AG08395 (cell line): ENCODE measurements around the gene SERPINB13.
"Not testable (repeated sequence)": the region's sequence is repeated elsewhere in the genome, so short reads cannot be mapped to it uniquely, and the experiment has no call there.

Source experiments
- DNase-seq: peaks from one replicate; pipeline ENCODE4 v3.0.0; 2012; ENCODE audit warnings: mixed read lengths, low spot score

SERPINB13 gene

DNA sequence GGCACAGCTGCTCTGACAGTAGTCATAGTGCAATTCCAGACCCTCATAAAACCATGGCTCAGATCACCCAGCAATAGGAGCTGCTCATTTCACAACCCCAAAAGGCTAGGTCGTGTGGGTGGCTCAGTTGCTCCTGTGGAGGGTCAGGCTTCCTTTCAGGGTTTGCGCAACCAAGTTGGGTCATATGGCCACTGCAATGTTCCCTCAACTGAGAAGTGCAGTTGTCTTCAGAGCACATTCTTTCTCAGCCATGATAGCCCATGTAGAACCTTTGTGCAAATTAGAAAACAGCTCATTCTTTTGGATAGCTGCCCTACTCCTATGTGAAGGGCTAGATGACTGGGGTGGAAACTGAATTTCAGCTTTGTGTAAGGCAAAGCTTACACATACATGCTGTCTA, 3.2 kb downstream of the SERPINB13 start:
- DNase-seq: no peak

DNA sequence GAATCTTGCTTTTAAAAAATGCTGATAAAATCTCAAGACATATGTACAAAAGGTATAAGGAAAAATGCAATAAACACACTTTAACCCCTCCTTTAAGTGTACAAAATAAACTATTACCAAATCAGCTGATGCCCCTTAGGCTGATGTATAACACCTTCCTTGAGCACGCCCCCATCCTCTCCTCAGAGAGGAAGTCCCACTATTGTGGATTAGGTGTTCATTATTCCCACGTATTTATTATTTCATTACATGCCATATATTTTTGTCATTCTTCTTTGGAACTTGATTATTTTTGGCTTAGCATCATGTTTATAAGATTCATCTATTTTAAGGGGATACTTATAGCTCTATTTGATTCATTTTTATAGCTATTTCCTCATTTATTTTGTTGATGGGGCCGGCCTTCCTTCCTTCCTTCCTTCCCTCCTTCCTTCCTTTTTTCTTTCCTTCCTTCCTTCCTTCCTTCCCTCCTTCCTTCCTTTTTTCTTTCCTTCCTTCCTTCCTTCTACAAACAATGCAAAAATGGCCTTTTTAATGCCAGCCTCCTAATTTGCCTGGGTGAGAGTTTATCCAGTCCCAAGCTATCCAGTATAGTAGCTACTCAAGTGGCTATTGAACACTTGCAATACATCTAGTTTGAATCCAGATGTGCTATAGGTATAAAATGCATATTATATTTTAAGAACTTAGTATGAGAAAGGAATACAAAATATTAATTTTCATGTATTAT, 4.0 kb downstream of the SERPINB13 start:
- no peak for DNase-seq

DNA sequence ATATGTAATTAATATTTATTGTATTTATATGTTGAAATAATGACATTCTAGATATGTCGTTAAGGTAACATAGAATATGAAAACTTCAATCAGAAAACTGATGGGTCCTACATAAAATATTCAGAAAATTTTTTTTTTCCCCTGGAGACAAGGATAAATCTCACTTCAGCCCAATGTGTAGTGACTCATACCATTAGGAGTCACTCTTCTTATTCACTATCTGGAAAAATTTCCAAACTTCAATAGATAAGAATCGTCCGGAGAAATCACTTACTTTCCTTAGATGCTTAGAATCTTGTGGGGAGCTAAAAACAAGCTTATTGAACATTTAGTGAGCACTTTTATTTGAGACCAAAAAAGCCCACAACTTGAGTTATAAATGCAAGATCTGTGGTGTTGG, 4.6 kb downstream of the SERPINB13 start:
- DNase-seq: no peak

DNA sequence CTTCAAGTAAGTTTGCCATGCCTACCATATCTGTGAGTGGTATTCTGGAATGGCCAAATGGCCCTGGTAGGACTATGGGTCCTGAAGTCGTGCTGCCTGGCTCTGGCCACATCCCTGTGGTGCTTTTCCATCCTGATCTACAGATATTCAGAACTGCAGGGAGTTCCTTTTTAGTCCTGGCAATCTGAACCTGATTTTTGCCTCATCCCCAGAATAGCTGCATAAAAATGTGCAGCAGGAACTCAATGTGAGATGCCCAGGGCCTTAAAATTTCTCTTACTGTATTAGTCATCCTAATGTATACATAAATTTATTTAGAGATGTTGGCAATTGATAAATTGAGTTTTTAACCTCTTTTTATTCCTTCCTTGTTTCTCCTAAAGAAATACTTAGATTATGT, 5.3 kb downstream of the SERPINB13 start:
- DNase-seq: no peak

DNA sequence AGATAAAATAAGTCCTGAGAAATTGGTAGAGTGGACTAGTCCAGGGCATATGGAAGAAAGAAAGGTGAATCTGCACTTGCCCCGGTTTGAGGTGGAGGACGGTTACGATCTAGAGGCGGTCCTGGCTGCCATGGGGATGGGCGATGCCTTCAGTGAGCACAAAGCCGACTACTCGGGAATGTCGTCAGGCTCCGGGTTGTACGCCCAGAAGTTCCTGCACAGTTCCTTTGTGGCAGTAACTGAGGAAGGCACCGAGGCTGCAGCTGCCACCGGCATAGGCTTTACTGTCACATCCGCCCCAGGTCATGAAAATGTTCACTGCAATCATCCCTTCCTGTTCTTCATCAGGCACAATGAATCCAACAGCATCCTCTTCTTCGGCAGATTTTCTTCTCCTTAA, 9.8 kb downstream of the SERPINB13 start:
- DNase-seq: no peak

DNA sequence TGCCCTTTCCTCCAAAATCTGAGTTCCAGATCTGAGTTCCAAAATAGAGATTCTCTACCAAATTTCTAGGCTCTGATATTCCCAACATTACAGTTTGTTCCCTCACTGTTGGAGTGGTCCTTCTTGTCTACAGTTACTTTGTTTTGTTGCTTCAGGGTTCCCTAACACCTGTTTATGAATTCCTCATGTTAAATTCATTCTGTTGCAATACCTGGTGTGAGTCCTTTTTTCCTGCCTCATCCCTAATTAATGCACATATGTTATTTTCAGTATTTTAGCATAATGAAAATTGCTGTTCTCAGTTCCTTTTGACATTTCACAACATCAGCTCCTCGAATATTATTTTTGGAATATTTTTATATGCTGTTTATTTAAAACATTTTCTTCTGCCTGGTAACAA, 16.2 kb downstream of the SERPINB13 start:
- no peak for DNase-seq

DNA sequence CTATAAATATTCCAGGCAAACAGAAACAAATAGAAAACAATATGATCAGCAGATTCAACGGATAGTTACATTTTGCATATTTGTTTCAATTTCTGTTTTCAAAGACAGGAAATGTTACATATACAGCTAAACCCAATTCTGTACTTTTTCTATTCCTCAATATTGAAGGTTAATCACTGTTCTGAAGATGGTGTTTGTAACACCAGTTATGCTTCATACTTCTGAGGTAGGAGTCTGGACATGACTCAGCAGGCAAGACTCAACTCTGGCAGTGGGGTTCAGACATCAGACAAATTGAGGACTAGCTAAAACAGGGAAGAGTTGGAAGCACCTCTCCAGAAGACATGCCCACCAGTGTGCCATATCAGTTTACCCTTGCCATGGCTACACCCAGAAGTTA, 16.6 kb downstream of the SERPINB13 start:
- DNase-seq: peak; percentile 33

DNA sequence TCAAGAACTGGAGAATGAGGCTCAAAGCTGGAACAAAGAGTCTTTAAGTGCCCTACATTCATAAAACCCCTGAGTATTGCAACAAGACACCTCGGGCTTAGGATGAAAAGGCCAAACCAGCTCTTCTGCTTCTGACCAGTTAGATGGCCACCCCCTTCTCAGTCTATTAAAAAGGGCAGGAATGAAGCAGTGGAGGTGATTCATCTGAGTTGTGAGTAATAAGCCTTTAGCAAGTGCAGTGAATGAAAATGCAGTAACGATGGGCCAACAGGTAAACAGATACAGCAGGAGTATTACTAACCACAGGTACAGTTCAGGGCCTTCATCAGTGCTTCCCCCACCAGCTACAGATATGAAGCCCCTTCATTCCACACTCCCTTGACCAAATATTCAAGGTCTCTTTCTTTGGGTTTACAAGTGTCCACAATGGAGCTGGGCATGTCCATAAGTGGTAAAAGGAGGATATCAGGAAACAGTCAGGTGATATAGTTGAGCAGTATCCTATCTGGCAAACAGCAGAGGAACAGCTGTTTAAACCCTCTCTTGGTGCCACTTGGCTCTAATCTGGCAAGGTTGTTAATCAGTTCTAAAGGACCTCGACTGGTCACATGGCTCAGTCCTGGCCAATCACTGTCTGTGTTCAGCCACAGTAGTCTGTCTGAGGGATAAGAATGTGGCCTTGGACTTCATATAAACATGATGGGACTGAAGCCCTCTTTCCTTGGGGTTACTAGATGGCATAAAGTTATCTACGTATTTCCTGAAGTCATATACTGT, 17.8 kb downstream of the SERPINB13 start:
- DNase-seq: peak; percentile 15

DNA sequence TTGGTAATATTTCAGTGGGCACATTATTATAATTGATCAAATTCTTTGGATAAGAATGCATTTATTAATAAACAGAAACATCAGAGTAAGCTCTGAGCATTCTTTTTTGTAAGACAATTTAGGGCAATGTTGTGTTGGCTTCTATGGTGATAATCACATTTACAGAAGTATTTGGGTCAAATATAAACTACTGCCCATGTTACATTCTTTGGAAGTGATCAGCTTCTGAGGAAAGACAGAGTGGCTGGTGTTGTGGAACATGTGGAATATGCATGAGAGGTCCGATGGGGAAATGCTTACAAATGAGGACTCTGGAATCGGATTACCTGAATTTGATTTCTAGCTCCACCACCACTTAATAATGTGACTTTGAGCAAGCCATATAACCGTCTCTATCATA, 19.4 kb downstream of the SERPINB13 start:
- peak; percentile 29 for DNase-seq

DNA sequence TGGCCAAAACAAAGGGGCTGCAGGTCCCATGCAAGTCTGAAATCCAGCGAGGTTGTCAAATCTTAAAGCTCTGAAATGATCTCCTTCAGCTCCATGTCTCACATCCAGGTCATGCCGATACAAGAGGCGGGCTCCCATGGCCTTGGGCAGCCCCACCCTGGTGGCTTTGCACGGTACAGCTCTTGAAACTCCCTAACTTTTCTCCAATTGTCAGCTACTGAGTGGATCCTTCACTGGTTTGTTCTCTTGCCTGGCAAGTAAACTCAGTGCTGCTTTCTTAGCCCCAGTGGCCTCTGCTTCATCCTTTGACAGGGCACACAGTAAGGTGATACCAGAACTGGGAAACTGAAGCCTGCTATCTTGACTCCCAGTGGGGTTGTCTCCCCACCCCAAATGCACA, 26.3 kb downstream of the SERPINB13 start:
- no peak for DNase-seq

DNA sequence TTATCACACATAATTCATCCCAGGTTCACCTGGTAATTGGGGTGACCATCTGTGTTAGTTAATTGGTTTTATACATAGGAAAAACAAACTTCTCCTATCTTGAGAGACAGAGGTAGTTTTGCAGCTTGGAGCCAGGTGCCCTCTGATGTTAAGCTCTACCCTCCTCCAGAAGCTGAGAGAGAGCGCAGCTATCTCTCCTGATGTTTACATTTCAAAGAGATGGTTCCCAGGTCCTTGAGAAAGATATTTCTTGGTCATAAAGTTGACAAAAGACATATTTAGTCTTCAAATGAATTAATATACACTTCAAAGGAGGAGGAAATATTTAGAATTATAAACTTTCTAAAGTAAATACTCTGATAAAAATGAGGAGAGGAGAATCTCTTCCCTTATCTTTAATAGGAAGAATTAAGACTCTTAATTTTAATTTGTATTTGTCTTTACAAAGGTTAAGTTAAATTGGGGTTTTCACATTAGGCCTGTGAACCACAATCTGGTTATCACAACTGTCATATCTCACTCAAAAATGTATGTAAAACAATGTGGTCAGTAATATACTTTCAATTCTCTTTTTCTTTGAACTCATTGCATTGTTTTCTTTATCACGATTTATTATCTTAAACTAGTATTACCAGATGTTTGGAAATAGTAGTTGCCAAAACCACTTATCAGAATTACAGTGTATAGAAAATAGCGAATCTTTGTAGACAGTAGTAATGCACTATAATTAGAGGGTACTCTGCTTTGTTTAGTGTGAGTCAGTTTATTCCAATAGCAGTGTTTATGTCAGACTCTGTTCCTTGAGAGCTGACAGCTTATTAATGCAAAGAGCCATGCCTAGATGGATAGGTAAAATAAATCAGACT, 30.1 kb downstream of the SERPINB13 start:
- no peak for DNase-seq

DNA sequence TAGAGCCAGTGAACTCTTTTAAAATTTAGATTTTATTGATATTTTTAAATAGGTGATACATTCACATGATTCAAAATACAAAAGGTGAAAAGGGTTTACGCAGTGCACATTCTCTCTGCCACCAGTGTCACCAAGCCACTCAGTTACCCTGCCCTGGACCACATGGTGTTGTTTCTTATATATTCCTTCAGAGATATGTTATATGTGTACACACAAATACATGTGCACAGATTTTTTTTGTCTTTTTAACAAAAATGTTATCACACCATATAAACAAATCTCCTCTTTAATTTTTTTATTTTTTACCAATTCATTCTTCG, 30.7 kb downstream of the SERPINB13 start:
- no peak for DNase-seq

DNA sequence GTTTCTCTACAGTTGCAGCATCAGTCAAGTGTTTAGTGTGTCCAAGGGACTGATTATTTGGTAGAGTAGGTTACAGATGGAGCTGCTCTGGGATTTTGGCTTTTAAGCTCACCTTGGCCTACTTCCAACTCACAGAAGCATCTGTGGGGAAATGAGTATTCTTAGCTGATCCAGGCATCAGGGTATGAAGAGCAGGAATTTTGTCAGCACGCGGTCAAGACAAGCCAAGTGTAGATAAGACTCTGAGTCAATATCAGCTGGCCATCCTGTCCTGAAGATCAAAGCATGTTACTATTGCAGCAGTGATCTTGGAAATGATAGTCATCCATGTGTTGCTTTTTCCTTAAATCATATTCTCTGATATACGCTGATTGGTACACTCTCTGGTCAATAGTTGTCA, 32.5 kb downstream of the SERPINB13 start:
- no peak for DNase-seq

DNA sequence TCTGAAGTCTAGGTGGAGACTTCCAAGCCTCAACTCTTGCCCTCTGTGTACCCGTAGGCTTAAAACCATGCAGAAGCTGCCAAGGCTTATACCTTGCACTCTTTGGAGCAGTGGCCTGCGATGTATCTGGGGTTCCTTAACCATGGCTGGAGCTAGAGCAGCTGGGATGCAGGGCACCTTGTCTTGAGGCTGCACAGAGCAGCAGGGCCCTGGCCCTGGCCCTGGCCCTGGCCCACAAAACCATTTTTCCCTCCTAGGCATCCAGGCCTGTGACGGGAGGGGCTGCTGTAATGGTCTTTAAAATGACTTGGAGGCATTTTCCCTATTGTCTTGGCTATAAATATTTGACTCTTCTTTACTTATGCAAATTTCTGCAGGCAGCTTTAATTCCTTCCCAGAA, 37.7 kb downstream of the SERPINB13 start:
- no peak for DNase-seq

DNA sequence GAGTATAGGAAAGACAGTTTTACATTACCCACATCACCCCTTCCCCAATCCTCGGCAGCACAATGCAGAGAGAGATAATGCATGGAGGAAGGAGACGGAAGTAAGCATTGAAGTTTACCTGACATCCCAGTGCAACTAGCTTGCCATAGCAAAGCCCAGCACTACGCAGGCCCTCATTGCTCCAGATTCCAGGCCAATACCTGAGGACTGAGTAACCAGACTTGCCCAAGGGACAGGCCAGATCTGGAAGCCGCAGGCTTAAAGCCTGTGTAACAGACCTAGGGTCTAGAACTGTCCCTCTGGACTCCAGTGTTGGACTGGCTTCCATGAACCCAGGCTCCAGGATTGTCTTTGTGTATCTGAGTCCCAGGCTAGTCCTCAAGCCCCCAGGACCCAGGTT, 39.3 kb downstream of the SERPINB13 start:
- DNase-seq: no peak

DNA sequence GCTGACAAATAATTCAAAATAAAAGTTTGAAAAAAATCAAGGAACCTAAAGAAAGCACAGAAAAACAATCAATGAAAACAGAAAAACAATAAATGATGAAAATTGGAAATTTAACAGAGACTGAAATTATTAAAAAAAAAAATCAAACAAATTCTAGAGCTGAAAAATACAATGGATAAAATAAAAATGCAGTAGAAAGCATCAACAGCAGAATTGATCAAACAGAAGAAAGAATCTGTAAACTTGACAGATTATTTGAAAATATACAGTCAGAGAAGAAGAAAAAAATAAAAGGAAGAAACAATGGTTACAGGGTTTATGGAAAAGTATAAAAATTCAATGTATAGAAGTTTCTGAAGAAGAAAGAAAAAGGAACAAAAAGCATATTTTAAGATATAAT, 40.7 kb downstream of the SERPINB13 start:
- DNase-seq: no peak

DNA sequence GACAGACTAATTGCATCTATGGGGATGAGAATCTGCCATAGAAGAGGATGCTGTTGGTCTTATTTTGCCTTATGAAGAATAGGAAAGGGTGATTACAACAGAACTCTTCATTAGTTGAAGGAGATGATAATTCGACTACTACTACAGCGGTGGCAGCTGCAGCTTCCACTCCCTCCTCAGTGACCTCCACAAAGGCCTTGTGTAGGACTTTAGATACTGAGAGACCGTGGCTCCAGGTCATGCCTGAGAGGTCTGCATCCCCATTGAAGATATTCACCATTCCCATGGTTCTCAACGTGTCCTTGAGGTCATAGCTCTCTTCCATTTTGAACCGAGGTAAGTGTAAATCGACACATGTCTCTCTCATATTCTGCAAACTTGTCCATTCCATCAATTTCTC, 50.6 kb downstream of the SERPINB13 start:
- no peak for DNase-seq

DNA sequence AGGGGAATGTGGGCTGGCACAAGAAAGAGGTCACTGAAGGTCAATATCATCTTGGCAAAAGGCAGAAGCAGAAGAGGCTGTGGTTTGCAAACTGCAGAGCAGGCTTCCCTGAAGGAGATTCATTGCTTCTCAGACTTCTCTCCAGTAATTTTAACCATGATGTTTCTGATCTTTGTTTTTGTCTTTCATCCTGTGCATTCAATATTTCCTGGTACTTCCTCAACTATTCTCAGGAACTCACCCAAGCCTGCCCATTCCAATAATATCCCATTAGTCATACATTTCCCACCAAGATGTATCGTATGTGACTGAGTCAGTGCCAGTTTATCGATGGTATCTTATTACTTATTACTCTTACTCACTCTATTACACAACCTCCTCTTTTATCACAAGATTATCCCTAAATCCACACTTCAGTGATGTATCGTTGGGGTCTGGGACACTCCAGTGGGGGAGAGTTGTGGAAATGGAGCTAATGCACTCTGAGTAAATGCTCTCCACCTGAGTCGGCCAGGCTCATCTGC, 54.1 kb downstream of the SERPINB13 start:
- not testable (repeated sequence) for DNase-seq

DNA sequence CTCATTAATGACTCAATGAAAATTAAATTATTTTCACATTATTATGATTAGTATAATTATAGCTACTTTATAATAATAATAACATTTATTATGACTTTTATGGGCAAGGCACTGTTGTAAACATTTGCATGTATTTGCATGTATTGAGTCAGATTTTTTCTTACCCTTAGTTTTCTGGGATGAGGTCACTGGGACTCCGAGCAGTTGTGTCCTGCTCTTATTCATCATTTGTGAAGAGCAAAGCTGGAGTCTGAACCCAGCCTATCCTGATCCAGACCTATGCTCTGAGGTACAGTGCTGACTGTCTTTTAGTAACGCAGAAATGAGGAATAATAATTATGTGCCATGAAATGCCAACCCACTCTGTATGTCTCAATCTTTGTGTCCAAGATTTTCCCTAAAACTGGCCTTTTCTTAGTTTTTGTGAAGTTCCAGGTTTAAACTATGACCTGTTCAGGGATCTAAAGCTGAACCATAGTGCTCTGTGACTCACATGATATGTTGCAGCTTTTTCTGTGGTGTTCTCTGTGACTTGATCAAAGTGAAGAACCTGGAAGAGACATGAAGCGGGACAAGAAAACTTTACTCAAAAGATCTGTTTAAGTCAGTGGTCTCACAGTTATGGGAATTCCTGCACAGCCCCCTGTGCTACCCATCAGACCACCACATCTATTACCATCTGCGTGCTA, 55.7 kb downstream of the SERPINB13 start:
- not testable (repeated sequence) for DNase-seq

DNA sequence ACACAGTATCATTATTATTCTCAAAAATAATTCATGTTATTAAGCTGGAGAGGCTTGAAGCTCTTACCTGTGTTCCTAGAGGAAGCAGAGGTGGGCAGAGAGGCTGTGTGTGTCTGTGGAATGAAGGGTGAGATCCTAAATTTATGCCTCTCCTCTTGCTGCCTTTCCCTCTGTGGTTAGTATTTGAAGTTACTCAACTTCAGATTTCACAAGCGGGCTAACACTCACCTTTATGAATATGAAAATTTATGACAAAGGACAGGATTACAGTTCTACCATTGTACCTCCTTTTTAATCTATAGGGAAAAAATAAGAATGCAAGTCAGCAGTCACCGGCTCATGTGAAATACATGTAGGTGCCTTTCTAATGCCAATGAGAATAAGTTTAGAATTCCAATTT, 57.0 kb downstream of the SERPINB13 start, which contains the start of gene SERPINB4:
TSS of gene SERPINB4 (minus strand) at position 115 of the 400 bp plus-strand sequence. CDS start 679 bp downstream, outside the sequence.
- DNase-seq: not testable (repeated sequence)

DNA sequence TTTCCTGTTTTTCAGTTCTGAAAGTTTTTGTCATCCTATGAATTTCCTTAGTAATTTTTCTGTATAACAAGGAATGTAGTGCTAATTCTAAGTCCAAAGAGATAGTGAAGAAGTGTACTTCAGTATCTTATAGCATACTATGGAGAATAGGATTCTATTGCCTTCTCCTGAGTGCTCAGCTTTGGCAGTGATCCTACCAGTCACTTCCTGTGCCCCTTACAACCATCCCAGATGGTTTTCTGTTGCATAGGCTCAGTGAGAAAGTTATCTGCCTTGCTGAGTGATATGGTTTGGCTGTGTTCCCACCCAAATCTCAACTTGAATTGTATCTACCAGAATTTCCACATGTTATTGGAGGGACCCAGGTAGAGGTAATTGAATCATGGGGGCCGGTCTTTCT, 57.6 kb downstream of the SERPINB13 start:
- DNase-seq: not testable (repeated sequence)

DNA sequence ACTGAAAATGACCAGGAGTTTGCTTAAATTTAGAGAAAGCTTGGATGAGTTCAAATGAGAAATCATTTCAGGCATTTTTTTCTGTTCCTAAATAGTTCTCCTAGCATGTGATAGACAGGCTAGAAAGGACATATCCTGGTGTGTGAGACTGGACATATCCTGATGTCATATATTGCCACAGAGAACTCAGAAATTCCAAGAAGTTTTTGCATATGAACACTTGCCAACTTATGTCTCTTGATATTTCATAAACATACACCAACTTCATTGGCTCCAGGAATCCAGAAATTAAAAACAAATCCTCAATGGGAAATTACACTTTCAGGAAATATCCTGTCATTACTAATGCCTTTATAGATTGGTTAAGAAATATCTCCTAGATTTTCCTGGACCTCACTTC, 59.8 kb downstream of the SERPINB13 start:
- no peak for DNase-seq
